ENCODE data around the gene CFAP157.
"Not testable (repeated sequence)": the region's sequence is repeated elsewhere in the genome, so short reads cannot be mapped to it uniquely, and the experiment has no call there.

Gene CFAP157

GRCh38 chr9:127739614-127740330, 33.0 kb downstream of the CFAP157 start:
- no peak for DNase-seq

- DNase-seq, result no peak
These were observed 35.1 kb downstream of the CFAP157 start for GRCh38 chr9:127741831-127742434.

- DNase-seq, result no peak
These were observed 35.8 kb downstream of the CFAP157 start for GRCh38 chr9:127742435-127743088.

- DNase-seq, result no peak
These were observed 37.8 kb downstream of the CFAP157 start for GRCh38 chr9:127744398-127745110.

GRCh38 chr9:127746959-127747569, 40.3 kb downstream of the CFAP157 start:
- peak in 1 of 5 experiments; percentile 52 for DNase-seq

GRCh38 chr9:127749090-127749787, 42.5 kb downstream of the CFAP157 start:
- DNase-seq, result no peak

- no peak for DNase-seq
These were observed 44.7 kb downstream of the CFAP157 start for GRCh38 chr9:127751269-127752054.

GRCh38 chr9:127753148-127753547, 46.4 kb downstream of the CFAP157 start:
- DNase-seq, result no peak

- DNase-seq, result no peak
These were observed 46.8 kb downstream of the CFAP157 start for GRCh38 chr9:127753622-127754021.

GRCh38 chr9:127754099-127755060, 47.6 kb downstream of the CFAP157 start:
- no peak for DNase-seq

GRCh38 chr9:127755061-127756060, 48.6 kb downstream of the CFAP157 start:
- DNase-seq, result no peak

GRCh38 chr9:127756233-127756632, 49.4 kb downstream of the CFAP157 start:
- no peak for DNase-seq

GRCh38 chr9:127756776-127757175, 50.0 kb downstream of the CFAP157 start:
- DNase-seq, result not testable (repeated sequence)

- DNase-seq, result no peak
These were observed 52.1 kb downstream of the CFAP157 start for GRCh38 chr9:127758843-127759242.

GRCh38 chr9:127761061-127761460, 54.3 kb downstream of the CFAP157 start:
- DNase-seq, result no peak

- DNase-seq, result no peak
These were observed 54.7 kb downstream of the CFAP157 start for GRCh38 chr9:127761491-127761956.

GRCh38 chr9:127762111-127762676, 55.4 kb downstream of the CFAP157 start:
- DNase-seq, result no peak

- peak in 1 of 5 experiments; percentile 26 for DNase-seq
These were observed 57.2 kb downstream of the CFAP157 start for GRCh38 chr9:127763918-127764384.

All from T-helper 2 cell (primary cell).